Karpas-422 (cell line): ENCODE data around the gene CABP1. TPM values are rescaled to one million over a fixed set of nuclear protein-coding genes. Genes with fewer than 3 reads are reported as not detected.
A peak's percentile ranks its signal among the peaks of the same experiment; 100 is the strongest.

Experiments used
- DNase-seq: peaks from one replicate; pipeline ENCODE4 v3.0.0-alpha.2; 2015
- H2AFZ ChIP-seq: fragments of 200-600 bp; sonication (generic); 2 replicates; pipeline ENCODE4 v1.6.1; 2014; ENCODE audit warnings: antibody characterized with exemption, low read length, mixed read lengths
- H3K27ac ChIP-seq: fragments of 200-600 bp; sonication (generic); 2 replicates; pipeline ENCODE4 v1.5.1; 2014; ENCODE audit warnings: mild to moderate bottlenecking, low read length, moderate library complexity
- H3K27me3 ChIP-seq: fragments of 200-600 bp; sonication (generic); 2 replicates; pipeline ENCODE4 v1.6.1; 2014; ENCODE audit warnings: low read length, mixed read lengths
- H3K36me3 ChIP-seq: fragments of 200-600 bp; sonication (generic); 2 replicates; pipeline ENCODE4 v1.6.1; 2014; ENCODE audit warnings: low read length, mixed read lengths; ENCODE audit not compliant: insufficient read depth
- H3K4me1 ChIP-seq: fragments of 200-600 bp; sonication (generic); 2 replicates; pipeline ENCODE4 v1.6.1; 2014; ENCODE audit warnings: mild to moderate bottlenecking, low read length, mixed read lengths
- H3K4me2 ChIP-seq: fragments of 200-600 bp; sonication (generic); 2 replicates; pipeline ENCODE4 v1.6.1; 2014; ENCODE audit warnings: low read length, low read depth, mild to moderate bottlenecking; ENCODE audit not compliant: poor library complexity, severe bottlenecking
- H3K4me3 ChIP-seq: fragments of 200-600 bp; sonication (generic); 2 replicates; pipeline ENCODE4 v1.5.1; 2014; ENCODE audit warnings: mild to moderate bottlenecking, antibody characterized with exemption, low read length, mixed read lengths
- H3K79me2 ChIP-seq: fragments of 200-600 bp; sonication (generic); 2 replicates; pipeline ENCODE4 v1.6.1; 2014; ENCODE audit warnings: mild to moderate bottlenecking, low read length, mixed read lengths
- H3K9ac ChIP-seq: fragments of 200-600 bp; sonication (generic); 2 replicates; pipeline ENCODE4 v1.6.0; 2014; ENCODE audit warnings: low read length
- H3K9me2 ChIP-seq: fragments of 200-600 bp; sonication (generic), shearing (Covaris generic); replicated peaks from 2 replicates; pipeline ENCODE4 v1.6.0; 2014; ENCODE audit warnings: mild to moderate bottlenecking, low read length, moderate library complexity; ENCODE audit not compliant: insufficient read depth
- H3K9me3 ChIP-seq: fragments of 300-700, 200-600 bp; sonication (generic); 2 replicates; pipeline ENCODE4 v1.6.1; 2014; ENCODE audit warnings: low read length, mixed read lengths
- H4K20me1 ChIP-seq: fragments of 200-600 bp; sonication (generic); 2 replicates; pipeline ENCODE4 v1.6.1; 2014; ENCODE audit warnings: mild to moderate bottlenecking, antibody characterized with exemption, low read length, low read depth; ENCODE audit not compliant: insufficient read depth
- total RNA-seq: library from RNA; depleted of rRNA; stranded (reverse); fragments of >200 nt; shearing (Covaris generic); gene quantifications from 2 replicates; pipeline ENCODE4 v1.2.3, GENCODE V29; 2014; ENCODE audit warnings: low replicate concordance; rRNA removed

CABP1 gene
- not detected in 2 replicates for total RNA-seq

DNA sequence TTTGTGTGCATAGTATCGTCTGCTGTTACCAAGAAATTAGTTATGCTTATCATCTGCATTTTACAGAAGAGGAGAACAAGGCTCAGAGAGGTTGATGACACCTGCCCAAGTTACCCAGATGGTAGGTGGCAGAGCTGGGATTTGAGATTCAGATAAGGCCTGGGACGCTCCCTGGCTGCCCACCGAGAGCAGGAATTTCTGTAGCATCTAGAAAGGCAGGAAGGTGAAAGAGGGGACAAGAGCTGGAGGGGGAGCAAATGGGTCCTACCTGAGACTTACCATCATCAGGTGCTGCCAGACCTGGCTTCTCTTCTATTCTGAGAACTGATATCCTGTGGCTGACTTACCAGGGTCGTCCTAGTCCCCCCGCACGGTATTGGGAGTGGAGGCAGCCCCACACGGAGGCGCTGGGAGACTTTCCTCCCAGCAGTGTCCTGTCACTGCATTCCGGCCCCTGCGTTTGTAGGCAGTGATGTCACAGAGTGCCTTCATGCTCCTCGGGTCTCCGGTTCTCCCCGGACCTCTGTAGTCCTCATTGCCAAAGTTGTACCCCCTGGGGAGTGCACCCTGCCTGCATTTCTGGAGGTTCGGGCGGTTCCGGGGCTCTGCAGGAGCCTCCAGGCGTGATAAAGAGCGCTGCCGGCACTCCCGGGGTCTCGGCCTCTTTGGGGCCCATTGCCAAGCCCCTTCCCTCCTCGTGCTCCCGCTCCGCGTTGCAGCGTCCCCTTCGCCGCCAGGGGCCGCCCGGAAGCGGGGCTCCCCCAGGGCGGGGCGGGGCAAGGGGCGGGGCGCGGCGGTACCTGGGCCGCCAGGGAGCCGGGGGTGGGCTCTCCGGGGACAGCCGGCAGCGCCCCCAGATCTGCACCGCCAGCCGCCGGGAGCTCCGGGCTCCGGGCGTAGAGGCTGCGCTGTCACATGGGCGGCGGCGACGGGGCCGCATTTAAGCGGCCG is at the start of gene CABP1:
Gene CABP1 (plus strand): TSS at position 856 of the 951 bp plus-strand sequence. CDS start 60 bp downstream, at position 916.
- Histone ChIP-seq H3K4me3 (peak within 1 kb of the TSS; percentile 58; the same call in 1 of the 2 replicates), H4K20me1 (peaks cover 5% of the 10 kb centered on the region; the same call in 1 of the 2 replicates), H3K9ac (peak within 1 kb of the TSS; percentile 48), H3K4me2 (peak within 1 kb of the TSS; percentile 79), H2AFZ (peak within 1 kb of the TSS; percentile 92; the same call in 1 of the 2 replicates), H3K27me3 (no peaks in the 10 kb centered on the region), H3K4me1 (peaks cover 17% of the 10 kb centered on the region), H3K36me3 (no peaks in the 10 kb centered on the region), H3K27ac (no peak within 1 kb of the TSS), H3K79me2 (no peaks in the 10 kb centered on the region), H3K9me3 (no peaks in the 10 kb centered on the region), H3K9me2 (no peaks in the 10 kb centered on the region)
- DNase-seq, result peak; percentile 83

DNA sequence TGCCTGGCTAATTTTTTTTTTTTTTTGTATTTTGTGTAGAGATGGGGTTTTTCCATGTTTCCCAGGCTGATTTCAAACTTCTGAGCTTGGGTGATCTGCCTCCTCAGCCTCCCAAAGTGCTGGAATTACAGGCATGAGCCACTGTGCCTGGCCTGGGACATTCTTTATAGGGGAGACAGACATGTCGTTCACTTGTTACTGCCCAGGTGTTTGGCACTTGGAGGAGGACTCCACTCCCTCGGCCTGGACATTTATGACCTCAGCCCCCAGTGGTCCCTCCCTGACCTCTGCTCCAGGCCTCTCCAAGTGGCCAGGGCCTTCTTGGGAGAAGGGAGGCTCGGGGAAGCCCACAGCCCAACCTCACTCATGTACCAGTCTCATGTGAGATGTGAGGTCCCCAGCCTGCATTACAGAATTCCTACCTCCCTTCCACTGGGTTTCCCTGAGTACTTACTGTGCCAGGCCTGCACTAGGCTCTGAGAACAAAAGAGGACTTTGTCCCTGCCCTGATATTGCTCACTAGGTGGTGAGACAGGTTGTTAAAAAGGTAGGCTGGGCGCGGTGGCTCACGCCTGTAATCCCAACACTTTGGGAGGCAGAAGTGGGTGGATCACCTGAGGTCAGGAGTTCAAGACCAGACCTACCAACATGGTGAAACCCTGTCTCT is 49.6 kb upstream of the CABP1 start:
- H4K20me1 ChIP-seq, result no peaks in the 10 kb centered on the region; the same call in 1 of the 2 replicates
- H3K9me3 ChIP-seq, result no peaks in the 10 kb centered on the region
- H3K4me2 ChIP-seq, result no peak overlapping the region
- no peaks in the 10 kb centered on the region for H3K9me2 ChIP-seq
- no peaks in the 10 kb centered on the region for H3K79me2 ChIP-seq
- H3K27ac ChIP-seq, result no peak overlapping the region
- no peaks in the 10 kb centered on the region for H3K4me1 ChIP-seq
- no peak overlapping the region for H3K4me3 ChIP-seq
- H3K27me3 ChIP-seq, result no peaks in the 10 kb centered on the region
- H3K36me3 ChIP-seq, result no peaks in the 10 kb centered on the region
- no peak overlapping the region for H2AFZ ChIP-seq
- no peak overlapping the region for H3K9ac ChIP-seq
- DNase-seq, result no peak

DNA sequence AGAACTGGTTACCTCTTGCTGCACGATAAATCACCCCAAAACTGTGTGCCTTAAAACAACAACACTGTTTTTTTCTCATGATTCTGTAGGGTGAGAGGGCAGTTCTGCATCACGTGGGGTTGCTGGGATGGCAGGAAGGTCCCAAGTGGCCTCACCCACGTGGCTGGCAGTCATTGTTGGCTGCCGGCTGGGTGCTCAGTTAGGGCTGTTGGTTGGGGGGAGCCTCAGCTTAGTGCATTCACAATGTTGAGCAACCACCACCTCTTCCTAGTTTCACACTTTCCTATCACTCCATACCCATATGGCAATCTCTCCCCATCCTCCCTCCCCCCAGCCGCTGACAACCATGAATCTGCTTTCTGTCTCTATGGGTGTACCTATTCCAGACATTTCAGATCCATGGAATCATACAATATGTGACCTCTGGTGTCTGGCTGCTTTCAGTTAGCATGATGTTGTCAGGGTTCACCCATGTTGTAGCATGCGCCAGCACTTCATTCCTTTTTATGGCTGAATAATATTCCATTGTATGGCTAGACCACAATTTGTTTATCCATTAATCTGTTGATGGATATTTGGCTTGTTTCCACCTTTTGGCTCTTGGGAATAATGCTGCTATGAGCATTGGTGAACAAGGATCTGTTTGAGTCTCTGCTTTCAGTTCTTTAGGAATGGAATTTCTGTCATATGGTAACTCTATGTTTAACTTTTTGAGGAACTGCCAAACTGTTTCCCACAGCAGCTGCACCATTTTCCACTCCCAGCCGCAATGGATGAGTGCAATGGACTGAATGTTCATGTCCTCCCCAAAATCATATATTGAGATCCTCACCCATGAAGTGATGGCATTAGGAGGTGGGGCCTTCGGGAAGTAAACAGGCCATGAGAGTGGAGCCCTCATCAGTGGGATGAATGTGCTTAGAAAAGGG is 48.0 kb upstream of the CABP1 start:
- Histone ChIP-seq H3K4me3 (no peak overlapping the region), H4K20me1 (no peaks in the 10 kb centered on the region; the same call in 1 of the 2 replicates), H3K36me3 (no peaks in the 10 kb centered on the region), H3K27ac (no peak overlapping the region), H3K9me2 (no peaks in the 10 kb centered on the region), H3K27me3 (no peaks in the 10 kb centered on the region), H3K4me2 (no peak overlapping the region), H3K9me3 (no peaks in the 10 kb centered on the region), H3K9ac (no peak overlapping the region), H2AFZ (no peak overlapping the region), H3K4me1 (no peaks in the 10 kb centered on the region), H3K79me2 (no peaks in the 10 kb centered on the region)
- no peak for DNase-seq

- no peak for DNase-seq
- Histone ChIP-seq H3K27ac (no peak overlapping the region), H3K79me2 (no peaks in the 10 kb centered on the region), H3K27me3 (no peaks in the 10 kb centered on the region), H3K4me1 (no peaks in the 10 kb centered on the region), H3K9me3 (no peaks in the 10 kb centered on the region), H3K9me2 (no peaks in the 10 kb centered on the region), H3K9ac (no peak overlapping the region), H4K20me1 (no peaks in the 10 kb centered on the region), H3K36me3 (no peaks in the 10 kb centered on the region), H3K4me2 (no peak overlapping the region), H3K4me3 (no peak overlapping the region), H2AFZ (no peak overlapping the region)
Measured at GRCh38 chr12:120596901-120597300, 43.5 kb upstream of the CABP1 start.

DNA sequence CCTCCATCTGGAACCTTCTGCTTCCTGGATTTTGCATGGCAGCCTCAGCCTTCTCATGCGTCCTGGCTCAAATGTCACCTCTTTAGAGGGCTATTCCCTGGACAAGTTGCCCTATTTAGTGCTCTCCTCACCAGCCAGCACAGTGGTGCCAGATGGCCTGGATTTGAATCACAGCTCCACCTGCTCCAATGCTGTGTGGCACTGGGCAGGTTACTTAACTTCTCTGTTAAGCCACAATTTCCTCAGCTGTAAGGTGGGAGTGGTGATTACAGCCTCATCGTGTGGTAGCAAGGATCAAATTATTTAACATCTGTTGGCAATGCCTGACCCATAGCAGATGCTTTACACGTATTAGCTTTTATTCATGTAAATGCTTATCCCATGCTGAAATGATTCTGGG is 42.6 kb upstream of the CABP1 start:
- Histone ChIP-seq H3K27me3 (no peaks in the 10 kb centered on the region), H3K36me3 (no peaks in the 10 kb centered on the region), H3K79me2 (no peaks in the 10 kb centered on the region), H2AFZ (no peak overlapping the region), H3K9me3 (no peaks in the 10 kb centered on the region), H3K9ac (no peak overlapping the region), H3K4me1 (no peaks in the 10 kb centered on the region), H3K27ac (no peak overlapping the region), H3K9me2 (no peaks in the 10 kb centered on the region), H4K20me1 (no peaks in the 10 kb centered on the region), H3K4me2 (no peak overlapping the region), H3K4me3 (no peak overlapping the region)
- no peak for DNase-seq

DNA sequence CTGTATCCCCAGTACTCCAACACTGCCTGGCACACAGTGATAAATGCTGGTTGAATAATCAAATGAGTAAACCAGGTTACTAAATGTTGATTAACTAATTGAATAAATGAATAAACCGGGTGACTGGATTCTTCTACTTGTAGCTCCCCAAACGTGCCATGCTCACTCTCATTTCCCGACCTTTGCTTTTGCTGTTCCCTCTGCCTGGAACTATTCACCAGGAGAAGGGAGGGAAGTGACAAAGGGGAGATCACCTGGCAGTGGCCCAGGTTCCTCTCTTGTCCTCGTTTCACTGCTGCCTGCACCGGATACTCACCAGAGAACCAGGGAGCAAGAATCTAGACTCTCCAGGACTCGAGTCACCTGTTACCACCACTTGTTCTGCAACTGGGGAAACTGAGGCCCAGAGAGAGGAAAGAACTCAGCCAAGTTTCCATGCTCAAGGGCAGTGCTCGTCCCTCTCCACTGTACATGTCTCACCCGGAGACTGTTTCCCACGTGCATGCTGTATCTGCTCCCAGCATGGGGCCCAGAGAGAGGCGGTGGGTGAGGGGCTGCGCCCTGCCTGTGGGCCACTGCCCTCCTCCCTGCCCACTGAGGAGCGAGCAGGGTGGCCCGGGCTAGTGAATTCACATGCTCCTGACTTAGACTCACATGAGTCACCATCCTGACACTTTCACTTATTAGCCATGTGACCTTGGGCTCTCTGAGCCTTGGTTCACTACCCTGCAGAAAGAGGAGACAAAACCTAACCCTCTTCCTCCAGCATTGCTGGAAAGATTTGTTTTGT is 41.6 kb upstream of the CABP1 start:
- Histone ChIP-seq H3K9ac (no peak overlapping the region), H2AFZ (no peak overlapping the region), H3K4me2 (no peak overlapping the region), H3K9me3 (no peaks in the 10 kb centered on the region), H3K9me2 (no peaks in the 10 kb centered on the region), H3K27me3 (no peaks in the 10 kb centered on the region), H3K4me1 (no peaks in the 10 kb centered on the region), H3K79me2 (no peaks in the 10 kb centered on the region), H4K20me1 (no peaks in the 10 kb centered on the region), H3K36me3 (no peaks in the 10 kb centered on the region), H3K4me3 (no peak overlapping the region), H3K27ac (no peak overlapping the region)
- no peak for DNase-seq

DNA sequence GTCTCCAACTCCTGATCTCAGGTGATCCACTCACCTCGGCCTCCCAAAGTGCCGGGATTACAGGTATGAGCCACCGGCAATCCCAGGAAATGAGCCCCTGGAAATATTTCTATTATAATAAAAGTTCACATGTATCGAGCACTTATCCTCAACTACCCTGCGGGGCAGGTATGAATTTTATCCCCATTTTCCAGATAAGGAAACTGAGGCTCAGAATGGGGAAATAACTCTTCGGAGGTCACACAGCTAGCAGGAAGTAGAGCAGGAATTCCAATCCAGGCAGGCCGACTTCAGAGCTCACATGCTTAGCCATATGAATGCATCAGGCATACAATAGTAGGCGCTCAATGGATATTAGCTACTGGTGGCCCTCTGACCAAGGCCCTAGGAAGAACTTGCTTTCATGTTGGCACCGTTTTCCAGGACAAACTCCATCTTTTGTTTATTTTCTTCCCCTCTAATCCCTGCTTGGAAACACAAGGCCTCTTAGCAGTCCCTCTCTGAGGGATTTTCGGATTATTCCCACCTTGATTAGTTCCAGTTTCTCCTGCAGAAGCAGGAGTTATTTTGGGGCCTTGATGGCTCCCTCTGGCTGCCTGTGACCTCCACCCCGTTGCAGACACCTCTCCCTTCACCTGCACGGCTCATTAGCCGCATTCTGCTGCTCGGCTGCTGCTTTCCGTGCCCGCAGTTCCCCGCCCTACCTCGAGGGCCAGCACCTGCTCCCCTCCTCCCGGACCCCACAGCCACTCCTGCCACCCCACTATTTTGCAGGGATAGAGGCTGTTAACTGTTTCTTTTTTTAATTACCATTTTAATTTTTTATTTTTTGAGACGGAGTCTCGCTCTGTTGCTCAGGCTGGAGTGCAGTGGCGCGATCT is 40.5 kb upstream of the CABP1 start:
- no peaks in the 10 kb centered on the region for H3K36me3 ChIP-seq
- no peak overlapping the region for H3K9ac ChIP-seq
- H3K4me3 ChIP-seq, result no peak overlapping the region
- H3K4me2 ChIP-seq, result no peak overlapping the region
- no peaks in the 10 kb centered on the region for H3K9me3 ChIP-seq
- H4K20me1 ChIP-seq, result no peaks in the 10 kb centered on the region
- H3K27ac ChIP-seq, result no peak overlapping the region
- H3K27me3 ChIP-seq, result no peaks in the 10 kb centered on the region
- H3K9me2 ChIP-seq, result no peaks in the 10 kb centered on the region
- DNase-seq, result peak; percentile 41
- no peaks in the 10 kb centered on the region for H3K4me1 ChIP-seq
- no peak overlapping the region for H2AFZ ChIP-seq
- no peaks in the 10 kb centered on the region for H3K79me2 ChIP-seq
